GM12873 (cell line): ENCODE results near the gene CAMKMT.

Source experiments
- CTCF ChIP-seq: IDR thresholded peaks from 2 replicates; pipeline ENCODE4 v1.5.1; 2012; ENCODE audit warnings: low read depth, mild to moderate bottlenecking, moderate library complexity, low read length, control low read depth; ENCODE audit not compliant: insufficient read depth; ENCODE audit errors: missing control alignments

CAMKMT gene

GRCh38 chr2:44572196-44572900, 210.6 kb downstream of the CAMKMT start:
- no peak for TF ChIP-seq CTCF

DNA sequence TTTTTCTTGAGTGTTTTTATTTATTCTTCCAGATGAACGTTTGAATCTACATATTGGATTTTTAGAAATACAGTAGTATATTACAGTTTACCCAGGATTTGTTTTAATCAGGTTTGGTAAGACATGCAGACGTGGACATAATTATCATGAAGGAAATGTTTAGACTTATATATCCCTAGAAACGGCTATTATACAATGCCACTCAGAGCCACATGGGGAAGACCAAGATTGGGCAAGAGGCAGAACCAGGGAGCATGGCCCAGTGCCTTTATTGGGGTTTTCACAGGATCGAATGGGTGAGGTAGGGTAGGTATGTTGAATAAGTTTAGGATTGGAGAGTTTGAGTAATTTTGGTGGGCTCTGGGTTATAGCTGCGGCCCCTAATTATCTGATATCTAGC, 212.2 kb downstream of the CAMKMT start:
- TF ChIP-seq CTCF: no peak

DNA sequence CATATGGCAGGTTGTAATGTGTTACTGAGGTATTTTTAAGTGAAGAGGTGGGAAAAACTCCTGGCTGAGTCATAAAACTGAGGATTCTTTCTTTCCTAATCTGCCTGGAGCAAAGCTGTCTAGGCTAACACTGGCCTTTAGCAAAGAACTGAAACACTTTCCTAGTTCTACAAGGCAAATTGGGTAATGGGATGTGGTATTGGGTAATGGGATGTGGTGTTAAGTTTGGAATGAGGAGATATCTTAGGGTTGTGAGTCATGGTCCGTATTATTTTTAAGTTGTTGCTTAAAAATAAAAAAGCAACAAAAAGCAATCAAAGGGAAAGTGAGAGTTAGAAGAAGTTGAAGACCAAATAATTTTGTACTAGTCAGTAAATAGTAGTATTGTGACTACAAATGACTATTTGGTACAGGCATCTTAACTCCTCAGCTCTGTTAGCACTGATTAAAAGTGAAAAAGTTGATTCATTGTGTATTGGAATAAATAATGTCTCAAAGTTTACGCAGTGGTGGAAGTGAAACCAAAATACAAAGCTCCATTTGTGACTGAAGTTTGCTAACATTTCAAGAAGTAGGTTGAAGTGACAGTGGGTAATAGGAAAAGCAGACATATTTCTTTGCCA, 216.8 kb downstream of the CAMKMT start:
- no peak for TF ChIP-seq CTCF

DNA sequence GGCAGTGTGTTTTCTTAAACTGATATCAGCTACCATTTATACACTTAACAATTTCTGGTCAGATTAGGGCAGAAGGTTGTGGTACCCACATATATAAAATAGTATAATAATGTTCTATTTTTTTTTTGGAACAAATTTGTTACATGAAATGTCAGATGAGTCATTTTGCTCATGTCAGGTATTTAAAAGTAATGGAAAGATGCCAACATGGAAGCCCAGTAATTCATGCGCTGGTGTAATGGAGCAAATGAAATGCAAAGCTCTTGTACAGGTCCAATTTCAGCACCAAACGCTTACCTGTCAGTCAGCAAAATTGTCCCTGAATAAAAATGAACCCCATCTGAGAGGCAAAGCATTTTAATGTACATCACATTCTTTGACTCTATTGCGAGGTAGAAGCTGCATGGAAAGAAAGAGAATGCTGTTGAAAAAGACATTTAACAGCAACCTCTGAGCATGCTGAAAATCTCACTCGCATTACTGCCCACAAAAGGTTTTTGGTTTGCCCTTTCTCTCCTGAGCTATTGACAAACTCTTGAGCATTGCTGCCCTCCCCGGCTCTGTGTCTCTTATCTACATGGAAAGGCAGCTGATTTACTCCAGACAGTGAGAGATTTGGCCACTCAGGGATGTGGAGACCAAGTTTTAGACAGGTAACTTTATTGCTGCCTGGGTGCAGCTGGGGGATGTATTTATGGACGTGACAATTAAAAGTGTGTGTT, 217.5 kb downstream of the CAMKMT start:
- TF ChIP-seq CTCF: no peak

DNA sequence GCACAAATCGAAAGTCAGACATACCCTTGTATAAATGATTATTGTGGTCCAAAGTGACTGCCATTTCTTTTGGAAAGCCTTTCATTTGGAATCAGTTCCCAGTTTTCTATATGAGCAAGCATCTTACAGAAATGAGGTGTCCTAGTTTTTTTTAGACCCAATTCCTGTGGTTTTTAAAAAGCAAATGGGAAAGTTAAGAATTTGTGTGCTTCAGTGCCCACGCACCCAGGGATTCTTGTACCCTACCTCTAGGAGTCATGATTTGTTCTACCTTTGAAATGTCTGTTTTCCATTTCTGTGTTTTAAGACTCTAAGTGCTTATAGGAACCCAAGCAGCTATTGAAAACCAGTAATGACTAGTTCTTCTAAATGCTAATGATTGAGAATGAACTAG, 218.1 kb downstream of the CAMKMT start:
- TF ChIP-seq CTCF: no peak

- no peak for TF ChIP-seq CTCF
Measured at GRCh38 chr2:44580875-44581515, 219.2 kb downstream of the CAMKMT start.
